ENCODE measurements around the gene PRDM2.
"Not testable (repeated sequence)": the region's sequence is repeated elsewhere in the genome, so short reads cannot be mapped to it uniquely, and the experiment has no call there.

Gene PRDM2, protein sequence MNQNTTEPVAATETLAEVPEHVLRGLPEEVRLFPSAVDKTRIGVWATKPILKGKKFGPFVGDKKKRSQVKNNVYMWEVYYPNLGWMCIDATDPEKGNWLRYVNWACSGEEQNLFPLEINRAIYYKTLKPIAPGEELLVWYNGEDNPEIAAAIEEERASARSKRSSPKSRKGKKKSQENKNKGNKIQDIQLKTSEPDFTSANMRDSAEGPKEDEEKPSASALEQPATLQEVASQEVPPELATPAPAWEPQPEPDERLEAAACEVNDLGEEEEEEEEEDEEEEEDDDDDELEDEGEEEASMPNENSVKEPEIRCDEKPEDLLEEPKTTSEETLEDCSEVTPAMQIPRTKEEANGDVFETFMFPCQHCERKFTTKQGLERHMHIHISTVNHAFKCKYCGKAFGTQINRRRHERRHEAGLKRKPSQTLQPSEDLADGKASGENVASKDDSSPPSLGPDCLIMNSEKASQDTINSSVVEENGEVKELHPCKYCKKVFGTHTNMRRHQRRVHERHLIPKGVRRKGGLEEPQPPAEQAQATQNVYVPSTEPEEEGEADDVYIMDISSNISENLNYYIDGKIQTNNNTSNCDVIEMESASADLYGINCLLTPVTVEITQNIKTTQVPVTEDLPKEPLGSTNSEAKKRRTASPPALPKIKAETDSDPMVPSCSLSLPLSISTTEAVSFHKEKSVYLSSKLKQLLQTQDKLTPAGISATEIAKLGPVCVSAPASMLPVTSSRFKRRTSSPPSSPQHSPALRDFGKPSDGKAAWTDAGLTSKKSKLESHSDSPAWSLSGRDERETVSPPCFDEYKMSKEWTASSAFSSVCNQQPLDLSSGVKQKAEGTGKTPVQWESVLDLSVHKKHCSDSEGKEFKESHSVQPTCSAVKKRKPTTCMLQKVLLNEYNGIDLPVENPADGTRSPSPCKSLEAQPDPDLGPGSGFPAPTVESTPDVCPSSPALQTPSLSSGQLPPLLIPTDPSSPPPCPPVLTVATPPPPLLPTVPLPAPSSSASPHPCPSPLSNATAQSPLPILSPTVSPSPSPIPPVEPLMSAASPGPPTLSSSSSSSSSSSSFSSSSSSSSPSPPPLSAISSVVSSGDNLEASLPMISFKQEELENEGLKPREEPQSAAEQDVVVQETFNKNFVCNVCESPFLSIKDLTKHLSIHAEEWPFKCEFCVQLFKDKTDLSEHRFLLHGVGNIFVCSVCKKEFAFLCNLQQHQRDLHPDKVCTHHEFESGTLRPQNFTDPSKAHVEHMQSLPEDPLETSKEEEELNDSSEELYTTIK (N-terminal part only)
- total RNA-seq = 34.2 to 152 (median 73.7) reads per million in 3 experiments

DNA sequence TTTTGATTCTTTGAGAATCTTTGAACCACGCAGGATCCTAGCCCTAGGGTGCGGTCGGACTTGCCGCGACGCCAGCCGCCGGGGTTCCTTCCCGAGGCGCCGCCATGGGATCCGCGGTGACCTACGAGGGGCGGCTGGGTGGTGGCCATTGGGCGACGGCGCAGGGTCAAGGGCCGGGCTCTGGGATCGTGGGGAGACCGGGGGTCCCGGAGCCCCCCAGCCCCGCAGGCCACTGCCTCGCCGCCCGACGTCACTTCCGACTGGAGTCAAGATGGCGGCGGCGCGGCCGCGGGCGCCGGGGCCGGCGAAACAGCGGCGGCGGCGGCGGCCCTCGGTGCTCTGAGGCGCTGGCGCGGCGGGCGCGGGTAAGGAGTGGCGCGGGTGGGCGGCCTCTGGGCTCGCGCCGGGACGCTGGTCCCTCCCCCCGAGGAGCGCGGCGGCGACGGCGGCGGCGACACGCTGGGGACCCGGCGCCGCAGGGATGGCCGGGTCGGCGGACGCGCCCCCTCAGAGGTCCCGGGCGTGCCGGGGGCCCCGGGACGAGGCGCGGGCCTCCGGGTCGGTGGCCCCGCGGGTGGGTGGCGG lies at the start of gene PRDM2:
PRDM2 (plus strand) TSS at position 253 of the 585 bp plus-strand sequence. CDS start 15,418 bp downstream, outside the sequence.
- DNase-seq = peak; percentile 69

DNA sequence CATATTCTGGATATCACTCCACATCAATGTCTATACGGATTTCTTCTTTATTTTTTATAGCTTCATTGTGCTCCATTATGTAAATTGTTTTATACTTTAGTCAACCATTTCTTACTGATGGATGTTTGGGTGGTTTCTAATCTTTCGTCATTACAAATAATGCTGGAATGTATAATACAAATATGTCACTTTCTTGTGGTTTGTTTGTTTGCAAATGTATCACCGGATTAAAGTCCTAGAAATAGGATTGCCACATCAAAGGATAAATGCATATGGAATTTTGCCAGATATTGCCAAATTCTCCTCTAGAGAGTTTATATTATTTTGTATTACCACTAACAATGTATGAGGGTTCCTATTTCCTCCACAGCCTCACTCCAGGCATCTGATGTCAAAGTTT lies 48.7 kb upstream of the PRDM2 start:
- no peak for DNase-seq

DNA sequence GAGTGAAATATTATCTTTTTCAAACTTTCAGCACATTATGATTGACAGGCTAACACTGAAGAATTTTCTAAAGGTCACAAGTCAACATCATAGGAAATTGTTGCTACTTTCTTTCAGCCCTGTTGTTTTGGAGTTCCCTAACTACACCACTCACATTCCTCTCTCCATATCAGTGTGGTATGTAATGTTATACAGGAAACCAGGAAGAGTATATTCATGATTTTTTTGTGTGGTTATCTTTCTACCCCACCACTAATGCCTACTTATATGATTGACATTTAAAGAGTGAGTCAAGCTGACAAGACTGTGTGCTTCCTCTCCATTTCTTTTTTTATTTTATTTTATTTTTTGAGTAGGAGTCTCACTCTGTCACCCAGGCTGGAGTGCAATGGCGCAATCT lies 47.8 kb upstream of the PRDM2 start:
- DNase-seq = no peak

DNA sequence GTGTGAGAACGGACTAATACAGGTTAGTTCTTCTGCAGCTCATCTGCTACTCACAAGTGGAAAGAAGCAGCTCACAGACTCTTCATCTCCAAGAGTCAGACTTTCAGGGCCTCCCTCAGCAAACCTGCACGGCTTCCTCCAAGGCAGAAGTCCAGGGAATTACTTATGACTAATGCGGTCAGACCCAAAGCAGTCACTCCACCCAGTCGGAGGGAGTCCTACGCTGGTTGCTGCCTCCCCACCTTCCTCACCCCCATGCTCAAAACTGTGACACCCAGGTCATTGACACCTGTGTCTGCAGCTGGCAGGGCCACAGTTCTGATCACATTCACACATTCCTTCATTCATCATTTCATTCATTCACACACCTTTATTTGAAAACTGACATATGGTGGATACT lies 38.4 kb upstream of the PRDM2 start:
- DNase-seq = no peak

DNA sequence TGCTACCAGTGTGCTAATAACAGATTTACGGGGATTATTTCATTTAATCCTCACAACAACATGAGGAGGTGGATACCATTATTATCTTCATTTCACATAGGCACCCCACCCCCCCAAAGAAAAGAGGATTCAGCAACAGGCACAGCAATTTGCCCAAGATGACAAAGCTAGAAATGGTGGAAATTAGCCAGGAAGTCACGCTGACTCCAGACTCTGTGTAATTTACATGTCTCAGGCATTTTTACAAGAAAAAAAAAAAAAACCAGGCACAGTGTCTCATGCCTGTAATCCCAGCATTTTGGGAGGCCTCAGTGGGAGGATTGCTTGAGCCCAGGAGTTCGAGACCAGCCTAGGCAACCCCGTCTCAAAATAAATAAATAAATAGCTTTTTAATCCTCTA lies 37.5 kb upstream of the PRDM2 start:
- no peak for DNase-seq

DNA sequence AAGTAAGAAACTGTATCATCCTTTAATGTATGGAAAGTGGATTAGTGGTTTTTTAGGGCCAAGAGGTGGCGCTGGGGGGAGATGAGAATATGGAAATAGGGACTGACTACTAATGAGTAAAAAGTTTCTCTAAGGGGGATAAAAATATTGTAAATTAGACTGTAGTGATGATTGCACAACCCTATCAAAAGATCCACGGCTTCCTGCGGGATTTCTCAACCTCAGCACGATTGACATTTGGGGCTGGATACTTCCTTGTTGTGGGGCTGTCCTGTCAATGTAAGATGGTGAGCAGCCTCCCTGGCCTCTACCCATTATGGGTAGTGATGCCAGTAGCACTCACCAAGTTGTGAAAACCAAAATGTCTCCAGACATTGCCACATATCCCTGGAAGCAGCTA lies 36.0 kb upstream of the PRDM2 start:
- no peak for DNase-seq

DNA sequence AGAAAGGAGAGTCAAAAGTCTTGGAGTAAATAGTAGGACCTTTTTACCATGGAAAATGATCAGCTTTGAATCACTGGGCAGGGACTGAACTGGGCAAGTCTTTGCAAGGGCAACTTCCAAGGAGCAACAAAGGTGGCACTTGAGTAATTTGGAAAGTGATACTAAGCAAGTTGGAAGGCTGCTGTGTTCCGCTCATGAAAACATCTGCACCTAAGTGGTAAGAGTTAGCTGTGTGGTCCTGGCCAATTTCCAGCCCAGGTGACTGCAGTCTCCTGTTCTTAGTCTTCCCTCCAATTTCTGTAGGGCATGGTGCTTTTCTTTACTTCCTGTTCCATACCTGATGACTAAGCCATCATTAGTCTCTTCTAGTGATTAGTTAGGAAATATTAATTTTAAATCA lies 35.5 kb upstream of the PRDM2 start:
- no peak for DNase-seq

DNA sequence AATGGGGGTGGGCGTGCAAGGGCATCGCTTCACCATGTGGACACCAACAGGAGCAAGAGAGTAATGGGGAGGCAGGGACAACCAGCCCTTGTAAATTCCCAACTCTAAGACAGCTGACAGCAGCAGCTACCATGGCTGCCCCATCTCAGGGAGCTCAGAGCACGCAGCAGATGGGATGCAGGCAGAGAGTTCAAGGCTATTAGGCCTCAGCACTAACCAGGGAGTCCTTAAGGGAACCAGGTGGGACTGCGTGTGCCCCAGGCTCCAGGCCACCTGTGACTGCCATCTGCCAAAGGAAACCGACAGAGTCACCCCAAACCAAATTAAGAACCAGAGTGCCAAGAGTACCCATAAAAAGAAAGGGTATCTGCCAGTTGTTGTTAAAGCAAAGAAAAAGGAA lies 33.7 kb upstream of the PRDM2 start:
- no peak for DNase-seq

DNA sequence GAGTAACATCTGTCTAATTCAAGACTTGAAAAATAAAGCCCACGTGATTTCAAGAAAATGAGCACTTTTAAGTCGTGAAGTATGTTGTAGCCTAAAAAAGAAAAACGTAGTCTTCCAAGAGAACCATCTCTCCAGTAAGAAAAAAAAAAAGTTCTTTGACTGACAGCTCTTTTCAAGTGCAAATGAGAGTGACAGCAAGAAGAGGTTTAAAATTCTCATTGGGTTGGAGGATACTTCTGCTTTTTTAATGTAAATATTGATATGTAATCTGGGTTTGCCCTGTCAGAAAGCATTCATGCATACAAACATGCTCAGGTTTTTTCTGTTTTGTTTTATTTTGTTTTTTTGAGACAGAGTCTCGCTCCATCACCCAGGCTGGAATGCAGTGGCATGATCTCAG lies 32.3 kb upstream of the PRDM2 start:
- no peak for DNase-seq

DNA sequence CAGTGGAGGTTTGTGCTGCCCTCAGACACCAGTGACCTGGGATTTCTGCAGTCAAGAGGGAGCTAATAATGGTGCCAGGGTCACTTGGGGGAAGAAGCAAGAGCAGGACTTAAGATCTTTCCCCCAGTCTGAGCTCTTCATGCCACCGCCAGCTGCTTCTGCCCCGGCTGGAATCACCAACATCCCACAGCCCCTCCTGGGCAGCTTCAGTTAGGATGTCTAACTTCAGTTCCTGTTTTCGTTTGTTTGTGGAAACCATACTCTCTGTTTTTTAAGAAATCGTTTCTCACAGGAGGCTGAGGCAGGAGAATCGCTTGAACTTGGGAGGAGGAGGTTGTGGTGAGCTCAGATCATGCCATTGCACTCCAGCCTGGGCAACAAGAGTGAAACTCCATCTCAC lies 25.6 kb upstream of the PRDM2 start:
- DNase-seq = no peak

DNA sequence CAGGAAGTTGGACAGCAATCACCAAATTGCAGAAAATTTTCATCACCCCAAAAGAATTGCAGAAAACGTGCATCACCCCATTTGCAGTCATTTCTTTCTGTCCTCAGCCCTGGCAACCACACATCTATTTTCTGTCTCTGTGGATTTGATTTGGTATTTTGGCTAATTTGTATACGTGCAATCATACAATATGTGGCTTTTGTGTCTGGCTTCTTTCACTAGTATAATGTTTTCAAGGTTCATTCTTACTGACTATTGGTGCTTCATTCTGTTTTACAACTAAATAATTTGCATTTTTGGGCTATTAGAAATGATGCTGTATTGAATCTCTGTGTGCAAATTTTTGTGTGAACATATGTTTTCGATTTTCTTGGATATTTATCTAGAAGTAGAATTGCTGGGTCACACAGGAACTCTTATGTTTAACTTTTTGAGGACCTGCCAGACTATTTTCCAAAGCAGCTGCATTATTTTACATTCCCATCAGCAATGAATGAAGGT lies 24.8 kb upstream of the PRDM2 start:
- DNase-seq = no peak

DNA sequence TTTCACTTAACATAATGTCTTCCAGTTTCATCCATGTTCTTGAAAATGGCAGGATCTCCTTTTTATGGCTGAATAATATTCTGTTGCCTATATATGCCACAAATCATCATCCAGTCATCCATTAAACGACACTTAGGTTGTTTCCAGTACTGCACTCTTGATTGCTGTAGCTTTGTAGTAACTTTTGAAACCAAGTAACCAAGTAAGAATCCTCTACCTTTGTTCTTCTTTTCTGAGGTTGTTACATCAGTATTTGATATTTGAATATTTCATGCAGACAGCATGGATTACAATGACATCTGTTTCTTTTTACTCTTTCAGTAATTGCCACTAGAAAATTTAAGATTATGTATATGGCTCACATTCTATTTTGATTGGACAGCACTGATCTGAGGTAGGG lies 22.1 kb upstream of the PRDM2 start:
- no peak for DNase-seq

DNA sequence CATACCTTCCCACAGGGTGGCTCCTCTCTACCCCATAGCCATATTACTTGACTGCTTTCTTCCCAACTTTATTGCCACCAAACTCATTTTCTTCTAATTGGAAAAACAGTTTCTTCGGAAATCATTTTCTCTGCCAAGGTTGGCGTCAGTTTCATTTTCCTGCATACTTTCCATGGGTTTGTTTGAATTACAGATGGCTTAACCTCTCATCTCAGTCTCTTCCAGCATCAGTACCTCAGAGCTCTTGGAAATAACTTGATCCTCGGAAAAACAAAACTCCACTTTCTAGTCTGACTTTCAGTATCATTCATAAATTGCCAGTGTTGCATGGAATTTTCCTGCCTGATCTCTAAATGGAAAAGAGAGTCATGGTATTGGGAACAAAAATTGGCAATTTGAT lies 20.3 kb upstream of the PRDM2 start:
- no peak for DNase-seq

DNA sequence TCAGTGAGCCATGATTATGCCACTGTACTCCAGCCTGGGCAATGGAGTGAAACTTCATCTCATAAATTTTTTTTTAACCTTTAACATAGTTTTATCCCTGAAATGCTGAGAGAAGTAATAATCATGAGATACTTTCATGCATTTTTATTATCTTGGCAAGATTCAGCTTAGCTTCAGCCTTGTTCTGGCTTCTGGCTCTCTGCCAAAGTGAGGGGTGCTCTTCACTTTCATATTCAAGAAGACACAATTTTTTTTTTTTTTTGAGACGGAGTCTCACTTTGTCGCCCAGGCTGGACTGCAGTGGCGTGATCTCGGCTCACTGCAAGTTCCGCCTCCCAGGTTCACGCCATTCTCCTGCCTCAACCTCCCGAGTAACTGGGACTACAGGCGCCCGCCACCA lies 19.4 kb upstream of the PRDM2 start:
- DNase-seq = not testable (repeated sequence)

DNA sequence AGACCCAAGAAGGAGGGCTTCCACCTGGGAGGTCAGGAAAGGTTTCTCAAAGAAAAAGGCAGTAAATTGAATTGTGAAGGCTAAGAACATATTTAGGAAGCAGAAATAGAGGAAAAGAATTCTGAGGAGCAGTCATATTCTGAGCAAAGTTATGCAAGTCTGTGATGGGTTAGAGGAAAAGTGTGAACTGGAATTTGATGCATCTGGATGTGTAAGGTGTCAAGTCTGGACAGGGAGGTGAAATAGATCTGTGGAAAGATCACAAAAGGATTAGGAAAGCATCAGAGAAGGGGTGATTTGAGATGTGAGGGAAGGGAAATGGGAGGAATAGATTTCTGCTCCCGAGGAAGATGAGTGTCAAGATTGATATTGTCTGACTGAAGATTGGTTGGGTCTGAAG lies 18.1 kb upstream of the PRDM2 start:
- DNase-seq = no peak

DNA sequence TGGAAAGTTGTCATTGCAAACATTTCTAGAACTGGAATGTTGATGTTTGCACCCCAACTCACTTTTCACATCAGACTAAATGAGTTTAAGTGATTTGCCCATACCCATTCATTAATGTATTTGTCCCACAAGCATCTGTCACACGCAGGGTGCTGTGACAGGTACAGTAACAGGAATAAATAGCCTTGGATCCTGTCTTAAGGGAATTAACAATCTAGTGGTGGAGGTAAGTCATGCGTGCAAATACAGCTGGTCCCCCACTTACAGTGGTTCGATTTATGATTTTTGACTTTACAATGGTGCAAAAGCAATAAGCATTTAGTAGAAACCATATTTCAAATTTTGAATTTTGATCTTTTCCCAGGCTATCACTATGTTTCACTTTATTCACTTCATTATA lies 17.5 kb upstream of the PRDM2 start:
- no peak for DNase-seq

DNA sequence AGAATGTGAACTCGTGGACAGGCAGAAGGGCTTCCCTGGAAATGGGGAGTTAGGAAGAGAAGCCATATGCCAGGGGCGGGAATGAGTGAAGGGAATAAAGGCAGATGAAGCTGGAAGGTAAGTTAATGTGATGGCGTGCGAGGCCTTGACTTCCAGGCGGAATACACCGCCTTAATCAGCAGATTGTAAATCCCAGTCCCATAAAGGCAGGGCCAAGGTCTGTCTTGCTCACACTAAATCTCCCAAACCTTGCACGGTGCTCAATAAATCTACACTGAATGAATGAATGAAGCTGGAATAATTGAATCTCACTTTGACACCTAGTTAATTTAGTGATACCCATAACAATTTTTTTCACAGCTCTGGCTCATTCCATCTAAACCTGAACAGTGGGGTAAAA lies 16.8 kb upstream of the PRDM2 start:
- DNase-seq = no peak

DNA sequence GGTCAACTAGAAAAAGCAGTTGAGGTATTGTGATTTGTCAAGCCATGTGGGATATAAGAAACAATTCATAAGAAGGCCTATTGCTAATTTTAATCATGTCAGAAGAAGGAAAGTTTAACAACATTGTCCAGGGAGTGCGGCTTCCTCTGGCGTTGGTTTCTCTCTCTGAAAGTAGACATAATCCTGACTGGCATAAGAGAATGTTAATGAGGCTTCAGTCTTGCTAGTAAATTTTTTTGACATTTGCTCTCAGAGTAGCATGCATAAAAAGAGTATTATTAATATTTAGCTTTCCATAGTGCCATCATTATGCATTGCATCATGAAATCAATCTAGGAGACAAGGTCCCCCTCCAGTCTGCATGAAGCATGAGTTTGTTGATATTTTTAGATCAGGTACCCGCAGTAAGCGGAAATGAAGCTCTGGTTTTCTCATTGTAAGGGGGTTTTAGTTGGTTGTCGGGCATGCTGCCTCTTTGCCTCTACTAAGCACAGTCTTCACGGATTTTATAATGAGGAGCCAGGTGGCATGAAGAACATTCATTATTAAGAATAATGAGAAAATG lies 12.8 kb upstream of the PRDM2 start:
- no peak for DNase-seq

DNA sequence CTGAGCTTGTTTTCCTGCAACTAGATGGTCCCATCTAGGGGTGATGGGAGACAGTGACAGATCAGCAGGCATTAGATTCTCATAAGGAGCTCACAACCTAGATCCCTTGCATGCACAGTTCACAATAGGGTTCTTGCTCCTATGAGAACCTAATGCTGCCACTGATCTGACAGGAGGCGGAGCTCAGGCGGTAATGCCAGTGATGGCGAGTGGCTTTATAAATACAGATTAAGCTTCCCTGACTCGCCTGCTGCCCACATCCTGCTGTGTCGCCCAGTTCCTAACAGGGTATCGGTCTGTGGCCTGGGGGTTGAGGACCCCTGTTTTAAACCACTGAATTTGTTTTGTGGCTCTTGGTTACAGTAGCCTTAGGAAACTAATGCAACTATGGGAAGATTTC lies 6.9 kb upstream of the PRDM2 start:
- DNase-seq = not testable (repeated sequence)

DNA sequence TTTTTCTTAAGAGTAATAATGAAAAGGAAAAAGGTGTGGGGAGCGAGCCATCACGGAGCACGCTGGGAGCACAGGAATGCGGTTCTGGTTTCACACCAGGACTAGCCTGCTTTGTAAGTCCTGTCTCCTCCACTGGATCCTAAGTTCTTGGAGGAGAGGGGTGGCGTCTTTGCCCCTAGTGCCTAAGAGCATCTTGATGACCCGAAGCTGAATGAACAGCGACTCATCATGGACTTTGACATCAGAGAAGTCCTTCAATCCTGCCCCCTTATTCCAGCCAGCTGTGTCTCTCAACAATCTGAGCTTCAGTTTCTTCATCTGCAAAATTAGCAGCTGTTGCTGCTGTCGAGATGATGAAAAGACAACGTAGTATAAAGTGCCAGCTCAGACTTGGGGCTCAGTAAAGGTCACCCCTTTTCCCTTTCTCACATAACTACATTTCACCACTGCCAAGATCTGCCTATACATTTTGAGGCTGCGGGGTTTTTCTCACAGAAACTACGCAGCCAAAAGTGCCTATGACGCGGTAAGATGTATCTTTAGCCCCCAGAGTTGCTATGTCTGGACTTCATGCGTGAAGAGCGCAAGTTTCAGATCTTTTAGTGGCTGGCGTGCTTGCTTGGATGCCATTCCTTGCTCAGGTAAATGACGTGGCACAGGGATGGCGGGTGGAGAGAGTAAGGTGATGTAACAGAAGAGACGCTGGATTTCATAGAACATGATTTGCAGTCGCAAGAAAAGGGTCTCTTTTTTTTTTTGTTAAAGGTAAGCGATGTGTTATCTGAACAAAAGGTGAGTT lies 4.9 kb upstream of the PRDM2 start:
- no peak for DNase-seq

DNA sequence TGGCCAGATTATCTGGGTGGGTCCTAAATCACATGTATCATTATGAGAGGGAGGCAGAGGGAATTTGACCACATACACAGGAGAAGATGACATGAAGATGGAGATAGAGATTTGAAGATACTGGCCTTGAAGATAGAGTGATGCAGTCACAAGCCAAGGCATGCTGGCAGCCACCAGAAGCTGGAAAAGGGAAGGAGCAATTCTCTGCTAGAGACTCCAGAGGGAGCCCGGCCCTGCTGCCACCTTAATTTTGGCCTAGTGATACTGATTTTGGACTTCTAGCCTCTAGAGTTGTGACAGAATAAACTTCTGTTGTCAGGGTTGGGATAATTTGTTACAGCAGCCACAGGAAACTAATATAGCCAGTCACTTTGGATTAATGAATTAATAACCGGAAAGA lies 2.2 kb upstream of the PRDM2 start:
- no peak for DNase-seq
